Spleen (tissue), 11 donors: ENCODE data around the gene SLC16A13. TPM values are rescaled to one million over a fixed set of nuclear protein-coding genes. Genes with fewer than 3 reads are reported as not detected.

Experiments used
- DNase-seq: peaks from one replicate; pipeline ENCODE4 v3.0.0-alpha.2; 2020
- H3K27ac ChIP-seq, 8 donors: fragments of 200-600 bp; sonication (generic) in 7 of 8; 1 replicate in 4 of 8; 2 replicates in 4 of 8; pipeline versions ENCODE4 v1.5.0 to v1.8.0; 2016 to 2021; ENCODE audit warnings: inconsistent platforms in 4 of 8, mild to moderate bottlenecking in 4 of 8, moderate library complexity in 1 of 8
- H3K27me3 ChIP-seq, 7 donors: fragments of 200-600 bp; sonication (generic) in 6 of 7; replicated peaks in 1 of 7; 1 replicate in 4 of 7; 2 replicates in 3 of 7; pipeline versions ENCODE4 v1.5.0 to v1.8.0; 2016 to 2021; ENCODE audit warnings: inconsistent platforms in 3 of 7, mild to moderate bottlenecking in 1 of 7
- H3K36me3 ChIP-seq, 6 donors: fragments of 200-600 bp; sonication (generic) in 5 of 6; 1 replicate in 4 of 6; 2 replicates in 2 of 6; pipeline versions ENCODE4 v1.5.0 to v1.8.0; 2016 to 2021; ENCODE audit warnings: inconsistent platforms in 2 of 6
- H3K4me1 ChIP-seq, 6 donors: fragments of 200-600 bp; sonication (generic) in 5 of 6; 1 replicate in 3 of 6; 2 replicates in 3 of 6; pipeline versions ENCODE4 v1.5.0 to v1.8.0; 2016 to 2021; ENCODE audit warnings: inconsistent platforms in 3 of 6
- H3K4me3 ChIP-seq, 8 donors: fragments of 200-600 bp; sonication (generic) in 7 of 8; 1 replicate in 4 of 8; 2 replicates in 4 of 8; pipeline versions ENCODE4 v1.5.0 to v1.8.0; 2016 to 2021; ENCODE audit warnings: inconsistent platforms in 4 of 8, mild to moderate bottlenecking in 4 of 8, moderate library complexity in 2 of 8
- H3K9me3 ChIP-seq, 8 donors: fragments of 200-600 bp; sonication (generic) in 7 of 8; 1 replicate in 4 of 8; 2 replicates in 4 of 8; pipeline versions ENCODE4 v1.5.0 to v1.8.0; 2016 to 2021; ENCODE audit warnings: inconsistent platforms in 4 of 8
- CTCF ChIP-seq, 11 experiments: fragments of 200-600 bp in 7 of 11; fragments of 450-650 bp in 4 of 11; sonication (generic) in 4 of 11; IDR thresholded peaks in 8 of 11; conservative IDR thresholded peaks in 3 of 11; 1 replicate in 7 of 11; 2 replicates in 4 of 11; pipeline versions ENCODE4 v1.4.0 to v1.8.0; 2016 to 2021; ENCODE audit warnings: antibody characterized with exemption in 11 of 11, inconsistent platforms in 4 of 11, mild to moderate bottlenecking in 1 of 11
- POLR2A ChIP-seq, 3 donors: fragments of 450-650 bp; IDR thresholded peaks; one replicate each; pipeline ENCODE4 v1.5.1; 2017; ENCODE audit warnings: antibody characterized with exemption in 3 of 3, mild to moderate bottlenecking in 1 of 3
- POLR2AphosphoS5 ChIP-seq, 3 donors: sonication (generic); formaldehyde crosslinking; IDR thresholded peaks; one replicate each; pipeline ENCODE4 v1.5.1; 2017; ENCODE audit warnings: antibody characterized with exemption in 3 of 3
- WGBS, 5 donors: extraction: QIAGEN DNeasy Blood & Tissue Kit in 3 of 5; methylation state at CpG; one replicate each; pipeline versions ENCODE4 v1.1.5 to v1.1.7; 2013 to 2018; 5-methylcytosine and 5-hydroxymethylcytosine counted together
- intact Hi-C: fragments of 100-400 bp; cut with DNase I; formaldehyde crosslinking; loops from one replicate; pipeline ENCODE4 v1.15.0; 2023; ENCODE audit warnings: low total_unique reads
- polyA plus RNA-seq, 3 donors: library from polyadenylated mRNA; stranded (reverse); fragments of 200-250 nt; gene quantifications; one replicate each; pipeline ENCODE4 v1.2.1, GENCODE V29; 2013
- total RNA-seq, 7 donors: library from RNA; depleted of rRNA in 3 of 7; stranded (reverse); fragments of >200 nt in 3 of 7; fragmentation: NEBNext Ultra II Directional in 4 of 7; extraction: Animal tissue kit (Norgen Biotek cat#: 25700) in 4 of 7; gene quantifications; one replicate each; pipeline versions ENCODE4 v1.1.0 to v1.2.1, GENCODE V29; 2016 to 2021
- donor health status: healthy with polysubstance abuse.
- donor health status: DM: no; HTN: no; CAD: no; lungs with moderate emphysema.
- donor health status: DM: no; HTN: no; CAD: no.
- donor health status: Bipolar disorder and iron deficiency.
- donor health status: healthy.
- donor health status: DM: no; HTN: no; CAD: no.
- donor health status: DM: yes; HTN: yes; CAD: no.

The SLC16A13 gene
- total and polyA plus RNA-seq, 10 donors, result 1.7 to 15.3 (median 6.1) TPM

GRCh38 chr17:7074931-7075330 is 39.1 kb downstream of the SLC16A13 start:
- no peak overlapping the region for H3K27ac ChIP-seq
- WGBS, 5 donors, result 85 to 91% (median 87%) methylated on average over 14 of the region's 14 CpGs
- H3K27me3 ChIP-seq, result no peaks in the 10 kb centered on the region

GRCh38 chr17:7077911-7078546 is 42.2 kb downstream of the SLC16A13 start:
- Histone ChIP-seq H3K4me1 (peaks cover 3 to 22% (median 13%) of the 10 kb centered on the region in 6 donors), H3K9me3 (no peaks in the 10 kb centered on the region), H3K27me3 (no peaks in the 10 kb centered on the region), H3K27ac (no peak overlapping the region), H3K36me3 (no peaks in the 10 kb centered on the region), H3K4me3 (no peak overlapping the region)
- 71 to 87% (median 81%) methylated on average over 5 to 7 of the region's 7 CpGs for WGBS, 5 donors
- intact Hi-C loops, result no loop called here
- no peak for TF ChIP-seq POLR2A (IDR thresholded peaks at IDR 0.05)
- no peak for TF ChIP-seq CTCF (IDR thresholded peaks at IDR 0.05 in 8 of 11, conservative IDR thresholded peaks at IDR 0.05 in 3 of 11)
- TF ChIP-seq POLR2AphosphoS5 (IDR thresholded peaks at IDR 0.05), result no peak
- DNase-seq, result no peak

More at GRCh38 chr17:7074931-7075330, 39.1 kb downstream of the SLC16A13 start:
- no peak overlapping the region for H3K4me3 ChIP-seq
- H3K4me1 ChIP-seq, result peaks cover 0 to 4% (median 0%) of the 10 kb centered on the region in 6 donors
- DNase-seq, result no peak
- H3K36me3 ChIP-seq, result no peaks in the 10 kb centered on the region
- no peaks in the 10 kb centered on the region for H3K9me3 ChIP-seq
- TF ChIP-seq CTCF (IDR thresholded peaks at IDR 0.05 in 8 of 11, conservative IDR thresholded peaks at IDR 0.05 in 3 of 11) (no peak), POLR2A (IDR thresholded peaks at IDR 0.05) (no peak), POLR2AphosphoS5 (IDR thresholded peaks at IDR 0.05) (no peak)
- intact Hi-C loops, result no loop called here

- Histone ChIP-seq H3K4me3 (no peak overlapping the region), H3K27me3 (peaks cover 0 to 3% (median 0%) of the 10 kb centered on the region in 7 donors), H3K9me3 (no peaks in the 10 kb centered on the region), H3K27ac (no peak overlapping the region), H3K4me1 (peaks cover 3 to 22% (median 13%) of the 10 kb centered on the region in 6 donors), H3K36me3 (no peaks in the 10 kb centered on the region)
- intact Hi-C loops, result no loop called here
- no peak for DNase-seq
- no peak for TF ChIP-seq POLR2A (IDR thresholded peaks at IDR 0.05)
- no peak for TF ChIP-seq CTCF (IDR thresholded peaks at IDR 0.05 in 8 of 11, conservative IDR thresholded peaks at IDR 0.05 in 3 of 11)
- no peak for TF ChIP-seq POLR2AphosphoS5 (IDR thresholded peaks at IDR 0.05)
- 85 to 94% (median 90%) methylated on average over 10 of the region's 10 CpGs for WGBS, 5 donors
Observed at GRCh38 chr17:7078711-7079110, 42.9 kb downstream of the SLC16A13 start.

GRCh38 chr17:7079581-7080455 is 44.0 kb downstream of the SLC16A13 start, which contains the start of gene CLEC10A:
TSS of gene CLEC10A (minus strand) at chr17:7080251. CDS start at chr17:7078812, 1,439 bp downstream.
- WGBS, 5 donors, result 68 to 73% (median 71%) methylated on average over 14 to 15 of the region's 15 CpGs
- no peak for TF ChIP-seq POLR2A (IDR thresholded peaks at IDR 0.05)
- TF ChIP-seq POLR2AphosphoS5 (IDR thresholded peaks at IDR 0.05), result no peak
- TF ChIP-seq CTCF (IDR thresholded peaks at IDR 0.05 in 8 of 11, conservative IDR thresholded peaks at IDR 0.05 in 3 of 11), result no peak
- peaks cover 3 to 33% (median 13%) of the 10 kb centered on the region in 6 donors for H3K4me1 ChIP-seq
- no peak within 1 kb of the TSS for H3K27ac ChIP-seq
- DNase-seq, result no peak
- H3K36me3 ChIP-seq, result no peaks in the 10 kb centered on the region
- intact Hi-C loops, result no loop called here
- no peaks in the 10 kb centered on the region for H3K9me3 ChIP-seq
- H3K4me3 ChIP-seq, result no peak within 1 kb of the TSS
- H3K27me3 ChIP-seq, result peaks cover 0 to 7% (median 0%) of the 10 kb centered on the region in 7 donors
